Muscle layer of duodenum (tissue), 2 donors: Measurements from ENCODE around the gene VAV2.

Experiments used
- H3K27ac ChIP-seq: one replicate; pipeline ENCODE4 v1.7.0; 2013; ENCODE audit warnings: mild to moderate bottlenecking, low read length
- H3K27me3 ChIP-seq: one replicate; pipeline ENCODE4 v1.7.0; 2013; ENCODE audit warnings: low read depth, mild to moderate bottlenecking, control low read depth, low read length
- H3K36me3 ChIP-seq, 2 donors: one replicate each; pipeline ENCODE4 v1.7.0; 2013; ENCODE audit warnings: low read length in 2 of 2, control low read depth in 1 of 2, mild to moderate bottlenecking in 1 of 2; ENCODE audit not compliant: insufficient read depth in 2 of 2, control insufficient read depth in 1 of 2
- H3K4me1 ChIP-seq, 2 donors: one replicate each; pipeline ENCODE4 v1.7.0; 2013; ENCODE audit warnings: low read length in 2 of 2, mild to moderate bottlenecking in 2 of 2, control low read depth in 1 of 2, moderate library complexity in 1 of 2; ENCODE audit not compliant: insufficient read depth in 2 of 2, control insufficient read depth in 1 of 2
- H3K4me3 ChIP-seq, 2 donors: one replicate each; pipeline ENCODE4 v1.7.0; 2013; ENCODE audit warnings: low read length in 2 of 2, low read depth in 1 of 2, mild to moderate bottlenecking in 1 of 2
- H3K9me3 ChIP-seq, 2 donors: one replicate each; pipeline ENCODE4 v1.7.0; 2013; ENCODE audit warnings: low read length in 2 of 2, control low read depth in 1 of 2, mild to moderate bottlenecking in 1 of 2; ENCODE audit not compliant: control insufficient read depth in 1 of 2
- donor health status: healthy.

VAV2 gene

GRCh38 chr9:133718563-133719315 is 273.4 kb downstream of the VAV2 start:
- H3K27me3 ChIP-seq: no peaks in the 10 kb centered on the region
- H3K9me3 ChIP-seq: no peaks in the 10 kb centered on the region
- no peak overlapping the region for H3K4me3 ChIP-seq
- H3K4me1 ChIP-seq: peaks cover 0 to 12% of the 10 kb centered on the region in 2 donors
- H3K27ac ChIP-seq: no peak overlapping the region
- no peaks in the 10 kb centered on the region for H3K36me3 ChIP-seq

- H3K27me3 ChIP-seq: no peaks in the 10 kb centered on the region
- H3K36me3 ChIP-seq: no peaks in the 10 kb centered on the region
- peaks cover 0 to 12% of the 10 kb centered on the region in 2 donors for H3K4me1 ChIP-seq
- no peaks in the 10 kb centered on the region for H3K9me3 ChIP-seq
- no peak overlapping the region for H3K4me3 ChIP-seq
- no peak overlapping the region for H3K27ac ChIP-seq
Observed at GRCh38 chr9:133717113-133718031, 274.8 kb downstream of the VAV2 start.

- Histone ChIP-seq H3K27ac (no peak overlapping the region), H3K9me3 (no peaks in the 10 kb centered on the region), H3K27me3 (no peaks in the 10 kb centered on the region), H3K36me3 (no peaks in the 10 kb centered on the region), H3K4me3 (no peak overlapping the region), H3K4me1 (peaks cover 0 to 12% of the 10 kb centered on the region in 2 donors)
Observed at GRCh38 chr9:133716564-133717112, 275.5 kb downstream of the VAV2 start.

GRCh38 chr9:133715866-133716563 is 276.1 kb downstream of the VAV2 start:
- peaks cover 0 to 12% of the 10 kb centered on the region in 2 donors for H3K4me1 ChIP-seq
- H3K27ac ChIP-seq: no peak overlapping the region
- no peaks in the 10 kb centered on the region for H3K27me3 ChIP-seq
- H3K9me3 ChIP-seq: no peaks in the 10 kb centered on the region
- no peak overlapping the region for H3K4me3 ChIP-seq
- no peaks in the 10 kb centered on the region for H3K36me3 ChIP-seq

- H3K27ac ChIP-seq: no peak overlapping the region
- H3K4me3 ChIP-seq: no peak overlapping the region
- H3K36me3 ChIP-seq: no peaks in the 10 kb centered on the region
- no peaks in the 10 kb centered on the region for H3K27me3 ChIP-seq
- H3K4me1 ChIP-seq: peaks cover 0 to 12% of the 10 kb centered on the region in 2 donors
- H3K9me3 ChIP-seq: no peaks in the 10 kb centered on the region
Observed at GRCh38 chr9:133715295-133715865, 276.7 kb downstream of the VAV2 start.

GRCh38 chr9:133714606-133715294 is 277.4 kb downstream of the VAV2 start:
- no peak overlapping the region for H3K27ac ChIP-seq
- no peaks in the 10 kb centered on the region for H3K27me3 ChIP-seq
- H3K4me3 ChIP-seq: no peak overlapping the region

GRCh38 chr9:133713960-133714495 is 278.1 kb downstream of the VAV2 start:
- no peaks in the 10 kb centered on the region for H3K9me3 ChIP-seq
- H3K36me3 ChIP-seq: no peaks in the 10 kb centered on the region
- H3K4me1 ChIP-seq: peaks cover 0 to 12% of the 10 kb centered on the region in 2 donors
- H3K27me3 ChIP-seq: no peaks in the 10 kb centered on the region
- no peak overlapping the region for H3K4me3 ChIP-seq
- H3K27ac ChIP-seq: no peak overlapping the region

More at GRCh38 chr9:133714606-133715294, 277.4 kb downstream of the VAV2 start:
- Histone ChIP-seq H3K9me3 (no peaks in the 10 kb centered on the region), H3K4me1 (peaks cover 0 to 12% of the 10 kb centered on the region in 2 donors), H3K36me3 (no peaks in the 10 kb centered on the region)

- Histone ChIP-seq H3K4me1 (peaks cover 0 to 12% of the 10 kb centered on the region in 2 donors), H3K4me3 (no peak overlapping the region), H3K36me3 (no peaks in the 10 kb centered on the region), H3K27me3 (no peaks in the 10 kb centered on the region), H3K27ac (no peak overlapping the region), H3K9me3 (no peaks in the 10 kb centered on the region)
Observed at GRCh38 chr9:133713150-133713959, 278.8 kb downstream of the VAV2 start.

- Histone ChIP-seq H3K27ac (no peak overlapping the region), H3K27me3 (no peaks in the 10 kb centered on the region), H3K4me1 (peaks cover 0 to 12% of the 10 kb centered on the region in 2 donors), H3K9me3 (no peaks in the 10 kb centered on the region), H3K36me3 (no peaks in the 10 kb centered on the region), H3K4me3 (no peak overlapping the region)
Observed at GRCh38 chr9:133712221-133713100, 279.7 kb downstream of the VAV2 start.
